Keratinocyte (primary cell): ENCODE data around the gene RASEF.

Experiments used
- CTCF ChIP-seq, 3 experiments: IDR thresholded peaks in 1 of 3; conservative IDR thresholded peaks in 1 of 3; optimal IDR thresholded peaks in 1 of 3; 2 replicates in 2 of 3; 3 replicates in 1 of 3; pipeline versions ENCODE3 to v1.5.1; 2011; ENCODE audit warnings: low read length in 3 of 3, mild to moderate bottlenecking in 3 of 3, moderate library complexity in 2 of 3, control low read depth in 1 of 3, inconsistent platforms in 1 of 3; ENCODE audit not compliant: insufficient read depth in 2 of 3; ENCODE audit errors: extremely low read depth in 1 of 3
- EZH2 ChIP-seq: IDR thresholded peaks from one replicate; pipeline ENCODE4 v1.6.1; 2012; ENCODE audit warnings: inconsistent platforms, mild to moderate bottlenecking, low read length, moderate library complexity

- TF ChIP-seq CTCF (optimal IDR thresholded peaks at IDR 0.05 in 1 of 3, IDR thresholded peaks at IDR 0.05 in 1 of 3, conservative IDR thresholded peaks at IDR 0.05 in 1 of 3; ENCODE audit: extremely low read depth in 1 of 3, insufficient read depth in 2 of 3, low read length in 3 of 3), result no peak
- no peak for TF ChIP-seq EZH2
Measured at GRCh38 chr9:82957529-82958379, 105.2 kb downstream of the RASEF start.
